ENCODE data around the gene PADI1. TPM values are rescaled to one million over a fixed set of nuclear protein-coding genes. Genes with fewer than 3 reads are reported as not detected.

PADI1 gene
- total RNA-seq, result 10 to 100 TPM in 1 of 4 donors, 1 to 10 TPM in 3; 4.0 to 57.3 (median 9.1) TPM

GRCh38 chr1:17204546-17205440, at the start of gene PADI1:
Gene PADI1 (plus strand): TSS chr1:17205128. CDS start chr1:17205218, 90 bp downstream.
- Histone ChIP-seq H3K27me3 (peaks cover 13% of the 10 kb centered on the region), H3K27ac (no peak within 1 kb of the TSS), H3K4me3 (no peak within 1 kb of the TSS), H3K9me3 (no peaks in the 10 kb centered on the region), H3K36me3 (no peaks in the 10 kb centered on the region), H3K4me1 (no peaks in the 10 kb centered on the region)
- no peak for TF ChIP-seq CTCF (IDR thresholded peaks at IDR 0.05)
- TF ChIP-seq POLR2AphosphoS5 (IDR thresholded peaks at IDR 0.05), result no peak
- no peak for TF ChIP-seq POLR2A (IDR thresholded peaks at IDR 0.05)
- TF ChIP-seq EP300 (IDR thresholded peaks at IDR 0.05), result no peak
- no peak for DNase-seq (ENCODE audit: low spot score in 2 of 2)
- 72% methylated on average over 8 of the region's 9 CpGs for WGBS

- no peaks in the 10 kb centered on the region for H3K36me3 ChIP-seq
- peaks cover 17% of the 10 kb centered on the region for H3K9me3 ChIP-seq
- no peak for TF ChIP-seq CTCF (IDR thresholded peaks at IDR 0.05)
- no peak for TF ChIP-seq EP300 (IDR thresholded peaks at IDR 0.05)
- TF ChIP-seq POLR2A (IDR thresholded peaks at IDR 0.05), result no peak
- TF ChIP-seq POLR2AphosphoS5 (IDR thresholded peaks at IDR 0.05), result no peak
- WGBS, result 30% methylated on average over 2 of the region's 2 CpGs
- no peaks in the 10 kb centered on the region for H3K4me1 ChIP-seq
- DNase-seq (ENCODE audit: low spot score in 2 of 2), result peak in 1 of 2 donors; percentile 7
- H3K4me3 ChIP-seq, result no peak overlapping the region
- no peak overlapping the region for H3K27ac ChIP-seq
- H3K27me3 ChIP-seq, result peaks cover 34% of the 10 kb centered on the region
These were observed 49.5 kb upstream of the PADI1 start for GRCh38 chr1:17155257-17155920.

- Histone ChIP-seq H3K27ac (no peak overlapping the region), H3K4me3 (no peak overlapping the region), H3K36me3 (no peaks in the 10 kb centered on the region), H3K9me3 (peaks cover 17% of the 10 kb centered on the region), H3K4me1 (no peaks in the 10 kb centered on the region), H3K27me3 (peaks cover 27% of the 10 kb centered on the region)
- 71% methylated on average over 3 of the region's 3 CpGs for WGBS
- TF ChIP-seq POLR2AphosphoS5 (IDR thresholded peaks at IDR 0.05) (no peak), EP300 (IDR thresholded peaks at IDR 0.05) (no peak), CTCF (IDR thresholded peaks at IDR 0.05) (no peak), POLR2A (IDR thresholded peaks at IDR 0.05) (no peak)
- DNase-seq (ENCODE audit: low spot score in 2 of 2), result no peak
These were observed 48.8 kb upstream of the PADI1 start for GRCh38 chr1:17156108-17156507.

GRCh38 chr1:17158961-17159360, 46.0 kb upstream of the PADI1 start:
- Histone ChIP-seq H3K27me3 (peaks cover 8% of the 10 kb centered on the region), H3K9me3 (peaks cover 12% of the 10 kb centered on the region), H3K27ac (no peak overlapping the region), H3K4me3 (no peak overlapping the region), H3K4me1 (no peaks in the 10 kb centered on the region), H3K36me3 (no peaks in the 10 kb centered on the region)
- WGBS, result 86% methylated on average over 1 of the region's 2 CpGs
- TF ChIP-seq POLR2A (IDR thresholded peaks at IDR 0.05) (no peak), CTCF (IDR thresholded peaks at IDR 0.05) (no peak), EP300 (IDR thresholded peaks at IDR 0.05) (no peak), POLR2AphosphoS5 (IDR thresholded peaks at IDR 0.05) (no peak)
- DNase-seq (ENCODE audit: low spot score in 2 of 2), result no peak

GRCh38 chr1:17161137-17161740, 43.7 kb upstream of the PADI1 start:
- TF ChIP-seq POLR2AphosphoS5 (IDR thresholded peaks at IDR 0.05) (no peak), POLR2A (IDR thresholded peaks at IDR 0.05) (no peak), CTCF (IDR thresholded peaks at IDR 0.05) (no peak)
- no peaks in the 10 kb centered on the region for H3K9me3 ChIP-seq
- H3K27ac ChIP-seq, result no peak overlapping the region
- no peaks in the 10 kb centered on the region for H3K36me3 ChIP-seq
- WGBS, result 77% methylated on average over 3 of the region's 3 CpGs
- no peak for DNase-seq (ENCODE audit: low spot score in 2 of 2)
- H3K4me1 ChIP-seq, result no peaks in the 10 kb centered on the region
- H3K27me3 ChIP-seq, result peaks cover 15% of the 10 kb centered on the region
- no peak overlapping the region for H3K4me3 ChIP-seq

Data from suprapubic skin (tissue), 4 donors.